Smooth muscle cell (in vitro differentiated cells): ENCODE data around the gene C16orf96. TPM values are rescaled to one million over a fixed set of nuclear protein-coding genes. Genes with fewer than 3 reads are reported as not detected.

ENCODE experiments used
- DNase-seq: peaks from one replicate; lab custom pipeline; 2025; ENCODE audit not compliant: unreplicated experiment; lab: John Stamatoyannopoulos, UW
- H2AFZ ChIP-seq: fragments of 200-600 bp; sonication (generic); 2 replicates; pipeline ENCODE4 v1.6.0; 2016; ENCODE audit warnings: antibody characterized with exemption, low read depth, mild to moderate bottlenecking
- H3F3A ChIP-seq: fragments of 200-600 bp; sonication (generic); 2 replicates; pipeline ENCODE4 v1.6.0; 2017; ENCODE audit warnings: antibody characterized with exemption, low read depth
- H3K27ac ChIP-seq: fragments of 200-600 bp; sonication (generic); 2 replicates; pipeline ENCODE4 v1.5.1; 2016; ENCODE audit warnings: low read depth, mild to moderate bottlenecking
- H3K27me3 ChIP-seq: fragments of 200-600 bp; sonication (generic); 2 replicates; pipeline ENCODE4 v1.6.1; 2016; ENCODE audit warnings: low read depth, mild to moderate bottlenecking
- H3K36me3 ChIP-seq: fragments of 200-600 bp; sonication (generic); 2 replicates; pipeline ENCODE4 v1.5.1; 2016; ENCODE audit warnings: low read depth
- H3K4me1 ChIP-seq: fragments of 200-600 bp; sonication (generic); 2 replicates; pipeline ENCODE4 v1.5.1; 2016; ENCODE audit warnings: low read depth
- H3K4me2 ChIP-seq: fragments of 200-600 bp; sonication (generic); 2 replicates; pipeline ENCODE4 v1.6.0; 2016; ENCODE audit warnings: mild to moderate bottlenecking
- H3K4me3 ChIP-seq: fragments of 200-600 bp; sonication (generic); 2 replicates; pipeline ENCODE4 v1.5.1; 2016; ENCODE audit warnings: mild to moderate bottlenecking
- H3K79me2 ChIP-seq: fragments of 200-600 bp; sonication (generic); 2 replicates; pipeline ENCODE4 v1.6.0; 2016; ENCODE audit warnings: low read depth, mild to moderate bottlenecking
- H3K9ac ChIP-seq: fragments of 200-600 bp; sonication (generic); 2 replicates; pipeline ENCODE4 v1.6.0; 2016; ENCODE audit warnings: low read depth
- H3K9me3 ChIP-seq: fragments of 200-600 bp; sonication (generic); replicated peaks from 2 replicates; pipeline ENCODE4 v1.5.1; 2016; ENCODE audit warnings: low read depth
- H4K20me1 ChIP-seq: fragments of 200-600 bp; sonication (generic); 2 replicates; pipeline ENCODE4 v1.6.0; 2016; ENCODE audit warnings: low read depth
- CTCF ChIP-seq: fragments of 200-600 bp; sonication (generic); IDR thresholded peaks from 2 replicates; pipeline ENCODE4 v1.5.1; 2017; ENCODE audit warnings: borderline replicate concordance, mild to moderate bottlenecking, antibody characterized with exemption; ENCODE audit not compliant: insufficient read depth, poor library complexity, severe bottlenecking
- WGBS: methylation state at CpG from one replicate; pipeline ENCODE4 v1.1.7; 2016; ENCODE audit warnings: low lambda C conversion rate; 5-methylcytosine and 5-hydroxymethylcytosine counted together
- polyA plus RNA-seq: library from polyadenylated mRNA; unstranded; fragments of >200 nt; fragmentation: Nextera tagmentation; extraction: Ambion mirVana; gene quantifications from 2 replicates; pipeline ENCODE4 v1.2.1, GENCODE V29; 2016
- total RNA-seq: library from RNA; depleted of rRNA; stranded (reverse); fragments of >200 nt; gene quantifications from 2 replicates; pipeline ENCODE4 v1.2.3, GENCODE V29; 2014

The C16orf96 gene
- total and polyA plus RNA-seq, 2 experiments from 2014 or later = 0.09 TPM; not detected in 1

- peaks cover 60% of the 10 kb centered on the region for H4K20me1 ChIP-seq
- H3K4me3 ChIP-seq = no peak overlapping the region
- H2AFZ ChIP-seq = no peak overlapping the region
- no peaks in the 10 kb centered on the region for H3K9me3 ChIP-seq
- no peak for DNase-seq
- H3K27me3 ChIP-seq = no peaks in the 10 kb centered on the region
- H3F3A ChIP-seq = peaks cover 5% of the 10 kb centered on the region
- 90% methylated on average over 24 of the region's 32 CpGs for WGBS
- no peak overlapping the region for H3K27ac ChIP-seq
- TF ChIP-seq CTCF = no peak
- H3K4me2 ChIP-seq = no peak overlapping the region
- no peaks in the 10 kb centered on the region for H3K36me3 ChIP-seq
- H3K79me2 ChIP-seq = peaks cover 36% of the 10 kb centered on the region
- H3K4me1 ChIP-seq = no peaks in the 10 kb centered on the region
- H3K9ac ChIP-seq = no peak overlapping the region
These were observed 54.2 kb downstream of the C16orf96 start for GRCh38 chr16:4610011-4611005.

- no peak overlapping the region for H3K4me3 ChIP-seq
These were observed 55.3 kb downstream of the C16orf96 start for GRCh38 chr16:4611337-4612021.

GRCh38 chr16:4612474-4612931 lies 56.4 kb downstream of the C16orf96 start:
- H3K9me3 ChIP-seq = no peaks in the 10 kb centered on the region
- peaks cover 36% of the 10 kb centered on the region for H3K79me2 ChIP-seq
- H3K27me3 ChIP-seq = no peaks in the 10 kb centered on the region
- H2AFZ ChIP-seq = no peak overlapping the region
- H4K20me1 ChIP-seq = peaks cover 60% of the 10 kb centered on the region
- peaks cover 16% of the 10 kb centered on the region for H3F3A ChIP-seq
- TF ChIP-seq CTCF = no peak
- H3K36me3 ChIP-seq = no peaks in the 10 kb centered on the region
- peaks cover 7% of the 10 kb centered on the region for H3K4me1 ChIP-seq
- DNase-seq = no peak
- no peak overlapping the region for H3K4me3 ChIP-seq
- no peak overlapping the region for H3K27ac ChIP-seq
- 83% methylated on average over 7 of the region's 7 CpGs for WGBS
- H3K4me2 ChIP-seq = peak overlapping the region; percentile 87
- no peak overlapping the region for H3K9ac ChIP-seq

More at GRCh38 chr16:4611337-4612021, 55.3 kb downstream of the C16orf96 start:
- peak overlapping the region; percentile 40 for H3K4me2 ChIP-seq
- no peak for DNase-seq
- peaks cover 36% of the 10 kb centered on the region for H3K79me2 ChIP-seq
- peaks cover 9% of the 10 kb centered on the region for H3F3A ChIP-seq
- no peaks in the 10 kb centered on the region for H3K9me3 ChIP-seq
- WGBS = 92% methylated on average over 21 of the region's 22 CpGs
- no peaks in the 10 kb centered on the region for H3K36me3 ChIP-seq
- H4K20me1 ChIP-seq = peaks cover 60% of the 10 kb centered on the region
- TF ChIP-seq CTCF = no peak
- no peak overlapping the region for H2AFZ ChIP-seq
- no peak overlapping the region for H3K27ac ChIP-seq
- no peaks in the 10 kb centered on the region for H3K4me1 ChIP-seq
- no peak overlapping the region for H3K9ac ChIP-seq
- no peaks in the 10 kb centered on the region for H3K27me3 ChIP-seq
